NCI-H2029 treated with DMSO at 0.1 percent for 48 hours (cell line): Measurements from ENCODE around the gene CDK14.

Experiments used
- DNase-seq: peaks from one replicate; lab custom pipeline; 2025; lab: John Stamatoyannopoulos, UW

Gene CDK14

DNA sequence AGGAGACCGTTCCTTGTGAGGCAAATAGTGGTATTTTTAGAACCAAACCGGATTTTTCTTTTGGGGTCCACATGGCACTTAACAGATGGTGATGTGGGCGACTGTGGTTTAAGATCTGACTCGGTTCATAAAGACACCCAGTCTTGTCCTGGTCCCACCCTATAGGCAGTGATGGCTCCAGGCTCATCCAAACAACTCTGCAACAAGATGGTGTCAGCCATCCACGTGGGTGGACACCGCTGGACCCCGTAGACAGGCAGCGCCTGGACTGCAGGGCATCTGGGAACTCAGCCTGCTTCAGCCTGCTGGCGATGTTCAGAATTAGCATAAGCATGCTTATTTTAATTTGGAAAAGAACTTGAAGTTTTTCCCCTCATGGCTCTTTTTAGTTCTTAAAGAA lies 409.7 kb downstream of the CDK14 start:
- no peak for DNase-seq

DNA sequence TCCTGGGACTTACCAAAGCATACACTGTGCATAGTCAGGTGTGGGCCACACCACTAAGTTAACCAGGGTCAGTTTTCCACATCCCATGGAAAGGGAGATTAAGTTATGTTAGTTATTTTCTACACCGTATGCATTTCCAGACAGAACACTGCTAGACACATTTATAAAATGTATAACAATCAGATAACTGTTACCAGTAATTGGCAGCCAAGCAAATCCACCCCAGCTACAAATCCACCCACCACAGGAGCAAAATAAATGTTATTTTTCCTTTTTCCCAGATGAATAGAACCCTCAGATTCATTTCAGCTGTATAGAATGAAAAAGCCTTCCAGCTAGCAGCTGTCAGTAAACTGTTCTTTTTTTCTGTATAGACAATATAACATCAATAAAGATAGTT lies 411.2 kb downstream of the CDK14 start:
- no peak for DNase-seq

DNA sequence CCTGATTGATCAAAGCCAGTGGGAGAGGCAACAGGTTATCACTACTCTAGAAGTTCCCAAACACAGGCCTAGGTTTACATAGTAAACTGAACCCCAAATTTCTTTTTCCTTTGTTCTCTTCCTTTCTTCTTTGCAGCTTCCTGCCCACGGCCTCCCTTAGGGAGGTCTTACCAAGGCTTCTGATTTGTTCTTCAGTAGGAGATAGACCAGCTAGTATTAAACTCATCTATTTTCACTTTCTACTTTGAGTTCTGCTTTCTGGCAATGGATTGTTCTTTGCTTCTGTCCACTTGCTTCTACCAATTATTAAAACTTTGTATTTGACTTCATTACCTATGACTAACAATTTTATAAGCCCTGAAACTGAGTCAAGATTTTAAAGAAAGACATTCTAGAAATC lies 417.0 kb downstream of the CDK14 start:
- no peak for DNase-seq

DNA sequence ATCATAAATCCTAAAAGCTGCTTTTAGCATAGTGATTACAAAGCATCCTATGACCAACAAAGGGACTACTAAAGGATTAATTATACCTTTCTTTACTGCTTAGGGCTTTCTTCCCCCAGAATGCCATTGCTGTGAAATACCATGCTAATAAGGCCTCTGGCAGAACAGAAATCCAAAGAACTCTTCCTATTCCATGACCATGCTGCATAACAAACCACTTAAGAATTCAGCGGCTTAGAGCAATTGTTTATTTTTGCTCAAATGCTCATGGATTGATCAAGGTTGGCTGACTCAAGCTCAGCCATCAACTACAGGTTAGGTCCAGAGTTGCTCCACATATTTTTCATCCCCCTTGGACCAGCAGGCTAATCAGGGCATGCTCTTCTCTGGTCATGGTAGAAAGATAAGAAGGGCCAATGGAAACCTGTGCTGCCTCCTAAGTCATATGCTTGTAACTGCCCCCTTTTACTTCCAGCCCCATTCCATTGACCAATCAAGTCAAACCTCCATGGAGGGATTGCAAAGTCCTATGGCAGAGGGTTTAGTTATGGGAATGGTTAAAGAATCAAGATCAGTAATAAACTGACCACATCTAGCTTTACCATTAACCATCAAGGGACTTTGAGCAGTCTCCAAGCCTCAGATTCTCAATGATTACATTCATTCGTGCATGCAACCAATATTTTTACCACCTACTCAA lies 423.7 kb downstream of the CDK14 start:
- DNase-seq: no peak

DNA sequence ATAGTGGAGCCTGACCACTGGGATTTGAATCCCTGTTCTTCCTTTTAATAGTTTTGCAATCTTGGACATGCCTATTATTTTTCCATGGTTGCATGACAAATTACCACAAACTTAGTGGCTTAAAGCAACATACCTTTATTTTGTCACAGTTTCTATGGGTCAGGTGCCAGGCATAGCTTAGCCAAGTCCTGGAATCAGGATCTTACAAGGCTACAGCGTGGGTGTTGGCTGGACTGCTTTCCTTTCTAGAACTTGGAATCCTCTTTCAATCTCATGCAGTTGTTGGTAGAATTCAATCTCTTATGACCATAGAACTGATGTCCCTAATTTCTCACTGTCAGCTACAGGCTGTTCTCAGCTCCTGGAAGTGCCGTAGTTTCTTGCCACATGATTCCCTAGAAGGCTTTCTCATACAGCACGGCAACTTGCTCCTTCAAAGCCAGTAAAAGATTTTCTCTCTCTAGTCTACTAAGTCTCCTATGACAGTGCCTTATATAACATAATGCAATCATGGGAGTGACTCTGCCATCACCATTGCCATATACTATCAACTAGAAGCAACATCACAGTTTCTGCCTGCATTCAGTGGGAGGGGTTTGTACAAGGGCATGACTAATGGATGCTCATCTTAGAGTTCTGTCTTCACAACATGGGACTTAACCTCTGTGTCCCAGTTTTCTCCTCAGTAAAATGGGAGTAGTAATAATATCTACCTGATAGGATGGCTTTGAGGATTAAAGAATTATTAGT lies 424.7 kb downstream of the CDK14 start:
- DNase-seq: no peak

DNA sequence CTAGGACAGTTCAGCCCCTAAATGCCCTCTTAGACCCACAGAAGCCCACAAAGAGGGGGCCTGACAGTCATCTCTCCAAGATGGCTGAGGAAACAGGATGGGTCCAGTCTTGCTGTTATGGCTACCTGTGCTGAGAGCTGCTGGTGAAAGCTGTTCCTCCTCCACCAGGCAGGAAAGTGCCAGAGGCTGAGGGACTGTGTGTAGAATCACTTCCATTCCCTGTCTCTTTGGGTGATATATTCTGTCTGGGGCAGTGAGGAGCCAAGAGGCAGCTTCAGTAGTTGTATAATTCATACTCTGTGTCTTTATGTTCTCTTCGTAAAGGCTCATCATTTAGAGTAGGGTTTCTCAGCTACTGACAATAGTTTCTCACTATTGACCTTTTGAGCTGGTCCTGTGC lies 425.8 kb downstream of the CDK14 start:
- no peak for DNase-seq

DNA sequence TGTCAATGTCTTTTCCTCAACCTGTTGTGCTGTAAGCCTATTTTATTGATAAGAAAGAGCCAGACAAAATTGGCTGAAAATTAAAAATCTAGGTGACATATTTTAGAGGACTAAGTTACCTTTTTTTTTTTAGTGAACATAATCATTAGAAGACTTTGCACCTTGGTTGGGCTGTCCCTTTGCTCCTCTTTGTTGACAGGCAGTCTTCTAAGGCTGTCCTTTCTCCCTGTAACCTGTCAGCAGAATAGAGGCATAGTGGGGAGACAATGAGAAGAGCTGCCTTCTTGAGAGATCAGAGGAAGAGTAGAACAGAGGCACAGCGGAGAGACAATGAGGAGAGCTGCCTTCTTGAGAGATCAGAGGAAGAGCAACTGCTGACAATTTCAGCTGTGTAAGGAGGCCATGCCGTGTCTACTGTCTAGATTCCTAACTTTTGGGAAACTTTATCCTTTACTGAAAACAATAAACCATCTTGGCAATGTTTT lies 429.8 kb downstream of the CDK14 start:
- no peak for DNase-seq

DNA sequence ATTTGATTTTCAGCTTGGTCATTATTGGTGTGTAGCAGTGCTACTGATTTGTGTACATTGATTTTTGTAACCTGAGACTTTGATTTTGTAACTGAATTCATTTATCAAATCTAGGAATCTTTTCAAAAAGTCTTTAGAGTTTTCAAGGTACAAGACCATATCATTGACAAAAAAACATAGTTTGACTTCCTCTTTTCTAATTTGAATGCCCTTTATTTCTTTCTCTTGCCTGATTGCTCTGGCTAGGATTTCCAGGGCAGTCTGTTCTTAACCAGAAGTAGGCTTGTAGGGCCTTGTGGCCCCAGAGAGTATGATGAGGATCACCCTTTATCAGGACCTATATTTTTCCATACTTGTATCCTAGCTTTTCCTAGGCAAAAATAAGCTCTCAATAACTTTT lies 433.6 kb downstream of the CDK14 start:
- DNase-seq: no peak

DNA sequence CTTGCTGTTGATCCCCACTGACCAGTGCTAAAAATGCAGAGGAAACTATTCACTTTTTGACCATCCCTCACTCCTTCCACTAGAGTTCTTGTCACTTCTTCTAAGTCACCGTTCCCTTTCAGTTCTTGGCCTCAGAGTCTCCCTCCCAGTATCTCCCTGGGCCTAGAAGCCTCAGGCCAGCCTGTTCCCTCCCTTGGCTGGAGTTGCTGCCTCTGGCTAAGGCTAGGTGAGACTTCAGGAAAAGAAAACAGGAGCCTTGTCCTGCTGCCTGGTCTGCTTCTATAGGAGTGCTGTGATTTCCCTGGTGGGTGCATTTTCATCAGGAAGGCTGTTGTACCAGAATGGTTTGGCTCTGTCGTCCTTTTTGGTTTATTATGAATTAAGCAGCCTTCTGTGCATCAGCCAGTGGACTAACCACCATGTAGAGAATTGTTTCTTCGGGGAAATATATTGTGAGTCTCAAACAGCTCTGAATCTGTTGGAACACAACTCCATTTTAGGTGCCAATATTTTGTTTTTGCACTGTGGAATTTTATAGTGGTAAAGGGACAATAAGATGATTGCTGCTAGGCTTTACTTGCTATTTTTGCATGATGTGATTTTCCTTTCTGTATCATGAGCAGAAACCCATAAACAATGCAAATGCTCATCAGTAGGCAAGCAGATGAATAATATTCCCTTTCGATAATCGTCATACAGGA lies 434.7 kb downstream of the CDK14 start:
- DNase-seq: no peak

DNA sequence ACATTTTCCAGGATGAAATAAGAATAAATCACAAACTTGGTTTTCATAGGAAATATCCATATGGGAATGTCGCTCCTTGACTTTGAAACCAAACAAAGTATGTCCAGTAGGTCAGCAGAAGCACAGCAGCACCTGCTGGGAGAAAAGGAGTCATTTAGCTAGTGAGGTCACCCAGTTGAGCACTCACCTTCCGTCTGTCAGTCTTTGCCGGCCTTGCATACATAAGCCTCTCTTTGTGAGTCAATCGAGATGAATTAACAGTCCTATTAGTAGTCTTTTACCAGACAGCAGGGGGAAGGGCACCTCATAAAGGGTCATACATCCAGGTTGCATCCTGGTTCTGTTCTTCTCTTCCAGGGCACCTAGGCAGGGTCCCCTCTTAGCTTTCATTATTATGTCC lies 435.6 kb downstream of the CDK14 start:
- no peak for DNase-seq

DNA sequence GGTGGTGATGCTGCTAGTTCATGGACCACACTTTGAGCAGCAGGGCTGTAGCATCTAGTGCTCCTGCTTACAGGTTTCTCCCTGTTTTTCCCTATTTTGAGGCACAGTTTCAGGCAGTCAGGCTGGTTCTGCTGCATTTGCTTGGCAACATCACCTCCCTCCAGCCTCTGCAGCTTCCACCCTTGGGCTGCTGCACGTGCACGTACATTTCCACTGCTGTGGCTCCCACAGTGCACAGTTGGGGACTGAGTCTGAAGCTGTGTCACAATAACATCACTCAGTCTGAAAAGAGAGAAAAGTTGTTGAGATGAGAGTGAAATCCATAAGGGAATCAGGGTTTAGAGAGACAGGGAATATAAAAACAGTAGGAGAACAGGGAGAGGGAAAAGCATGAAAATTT lies 437.5 kb downstream of the CDK14 start:
- no peak for DNase-seq

DNA sequence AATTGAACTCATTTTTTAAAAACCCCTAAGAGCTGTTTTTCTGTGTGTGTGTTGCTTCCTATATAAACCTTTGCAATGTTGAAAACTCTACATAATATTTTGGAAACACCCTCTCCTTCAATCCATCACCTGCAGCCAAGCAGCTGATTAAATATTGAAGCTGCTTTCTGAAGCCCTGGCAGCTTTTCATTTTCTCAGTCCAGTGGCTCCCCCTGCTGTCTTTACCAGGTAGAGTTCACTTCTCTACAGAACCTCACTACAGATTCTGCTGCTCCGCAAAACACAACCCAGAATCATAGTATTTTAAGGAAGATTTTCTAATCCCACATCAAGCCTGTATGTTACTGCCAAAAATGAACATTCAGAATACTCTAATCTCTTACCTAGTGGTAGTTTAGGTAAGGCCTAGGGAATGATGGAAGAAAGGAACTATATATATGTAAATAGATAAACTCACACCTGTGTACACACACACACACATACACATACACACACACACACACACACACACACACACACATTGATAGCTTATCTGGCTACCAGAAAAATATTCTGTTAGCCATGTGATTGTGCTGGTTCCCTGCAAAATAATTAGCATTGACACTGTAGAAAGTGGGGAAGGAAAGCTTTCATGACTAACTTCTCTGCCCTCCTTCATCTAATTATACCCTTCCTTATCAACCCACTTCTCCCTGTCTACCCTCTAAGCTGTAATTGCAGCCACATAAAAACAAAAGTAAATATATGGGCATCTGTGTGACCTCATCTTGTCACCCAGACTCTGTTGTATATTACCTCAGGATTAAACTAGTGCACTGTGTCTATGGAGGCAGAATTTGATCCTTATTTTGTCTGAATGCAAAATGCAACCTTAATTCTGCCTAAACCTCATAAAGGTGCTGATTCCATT lies 438.6 kb downstream of the CDK14 start:
- peak; percentile 72 for DNase-seq

DNA sequence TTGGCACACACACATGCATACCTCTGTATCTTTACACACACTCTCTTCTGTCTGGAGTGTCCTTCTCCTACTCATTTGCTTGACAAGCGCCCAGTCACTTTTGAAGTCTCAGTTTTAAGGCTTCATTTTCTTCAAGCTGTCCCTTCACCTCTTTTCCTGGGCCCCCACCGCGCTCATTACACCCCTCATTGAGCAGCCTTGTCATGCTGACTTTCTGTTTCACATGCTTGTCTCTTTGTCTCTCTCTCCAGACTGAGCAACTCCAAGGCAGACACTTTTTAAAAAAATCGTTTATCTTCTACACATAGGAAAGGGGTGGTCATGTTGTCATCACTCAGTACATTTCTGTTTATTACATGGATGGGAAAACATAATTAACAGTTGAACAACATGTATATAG lies 442.9 kb downstream of the CDK14 start:
- DNase-seq: no peak

DNA sequence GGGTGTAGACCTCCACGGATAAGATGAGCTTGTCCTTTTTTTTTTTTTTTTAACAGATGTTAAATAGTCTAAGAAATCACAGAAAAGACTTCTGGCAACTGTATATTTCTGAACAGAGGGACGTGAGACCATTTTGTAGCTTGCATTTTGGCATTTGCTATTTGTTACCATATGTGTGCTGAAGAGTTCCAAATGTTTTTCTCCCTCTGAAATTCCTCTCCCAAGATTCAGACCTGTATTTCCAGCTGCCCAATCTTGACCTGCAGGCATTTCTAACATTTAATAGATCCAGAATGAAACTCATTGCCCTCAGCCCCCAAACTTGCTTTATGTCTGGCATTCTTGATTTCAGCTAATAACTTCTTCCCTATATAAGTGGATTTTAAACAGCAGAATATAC lies 445.0 kb downstream of the CDK14 start:
- DNase-seq: no peak

DNA sequence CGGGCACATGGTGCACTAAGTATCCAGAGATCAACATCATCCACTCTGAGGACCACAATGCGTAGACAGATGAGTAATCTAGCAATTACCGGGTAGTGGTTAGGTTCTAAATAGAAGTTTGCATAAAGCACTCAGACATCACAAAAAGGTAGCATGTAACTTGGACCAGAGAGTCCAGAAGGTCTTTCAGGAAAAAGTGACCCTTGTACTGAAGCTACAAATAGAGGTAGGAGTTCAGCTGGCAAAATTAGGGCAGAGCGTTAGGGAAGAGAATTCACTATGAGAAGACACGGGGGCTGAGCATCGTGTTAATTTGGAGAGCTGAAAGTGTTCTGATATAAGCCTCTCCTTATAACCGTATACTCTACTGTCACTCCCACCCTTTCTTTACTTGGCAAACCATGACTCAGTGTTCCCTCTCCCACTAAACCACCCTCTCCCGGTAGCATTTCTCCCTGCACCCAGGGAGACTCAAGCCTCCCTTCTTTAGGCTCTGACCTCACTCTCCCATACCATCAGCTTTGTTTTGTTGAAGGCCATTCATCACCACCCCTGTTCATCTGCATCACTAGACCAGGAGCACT lies 445.9 kb downstream of the CDK14 start:
- DNase-seq: no peak

DNA sequence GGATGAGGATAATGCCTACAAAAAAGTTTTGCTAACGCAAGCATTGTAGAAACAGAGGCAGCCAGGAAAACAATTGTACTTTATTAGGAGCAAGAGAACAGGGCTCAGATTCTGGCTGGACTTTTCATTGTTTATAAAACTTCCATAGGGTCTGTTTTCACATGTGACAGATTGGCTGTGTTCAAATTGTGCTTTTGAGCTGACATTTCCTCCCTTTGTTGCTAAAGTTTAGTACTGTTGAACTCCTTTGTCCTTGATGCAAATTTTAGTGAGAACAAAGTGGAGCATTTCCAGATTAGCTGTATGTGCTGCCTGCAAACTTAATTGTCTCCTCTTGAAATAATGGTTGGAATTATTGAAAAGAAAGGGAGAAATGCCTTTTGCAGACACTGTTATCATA lies 447.1 kb downstream of the CDK14 start:
- DNase-seq: no peak

DNA sequence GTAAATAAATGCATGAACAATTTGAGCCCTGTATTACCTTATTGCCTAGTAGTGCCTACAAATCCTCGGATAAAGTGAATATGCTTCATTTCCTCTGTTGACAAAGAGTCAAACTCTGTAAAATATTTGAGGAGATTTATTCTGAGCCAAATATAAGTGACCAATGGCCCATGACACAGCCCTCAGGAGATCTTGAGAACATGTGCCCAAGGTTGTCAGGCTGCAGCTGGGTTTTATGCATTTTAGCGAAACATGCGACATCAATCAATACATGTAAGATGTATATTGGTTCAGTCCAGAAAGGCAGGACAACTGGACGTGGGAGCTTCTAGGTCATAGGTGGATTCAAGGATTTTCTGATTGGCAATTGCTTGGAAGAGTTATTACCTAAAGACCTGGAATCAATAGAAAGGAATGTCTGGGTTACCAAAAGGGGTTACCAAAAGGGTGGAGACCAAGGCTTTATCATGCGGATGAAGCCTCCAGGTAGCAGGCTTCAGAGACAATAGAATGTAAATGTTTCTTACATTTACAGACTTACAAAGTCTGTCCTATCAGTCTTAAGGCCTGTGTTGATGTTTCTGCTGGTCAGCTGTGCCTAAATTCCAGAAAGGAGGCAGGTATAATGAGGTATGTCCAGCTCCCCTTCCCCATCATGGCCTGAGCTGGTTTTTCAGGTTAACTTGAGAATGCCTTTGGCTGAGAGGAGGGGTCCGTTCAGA lies 448.0 kb downstream of the CDK14 start:
- DNase-seq: no peak

DNA sequence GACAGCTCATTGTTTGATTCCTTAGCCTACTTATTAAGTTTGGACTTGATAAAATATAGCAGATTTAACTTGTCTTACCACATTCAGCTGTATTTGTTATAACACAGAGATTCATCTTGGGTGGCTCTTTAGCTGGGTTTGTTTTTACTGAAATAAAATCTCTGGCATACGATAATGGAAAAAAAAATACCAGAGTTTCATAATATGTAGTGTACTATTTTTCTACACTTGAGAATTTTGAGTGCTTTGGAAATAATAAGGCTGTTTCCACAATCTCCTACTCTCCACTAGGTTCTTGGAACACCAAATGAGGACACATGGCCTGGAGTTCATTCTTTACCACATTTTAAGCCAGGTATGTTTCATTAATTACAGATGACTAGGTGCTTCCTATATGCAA lies 449.5 kb downstream of the CDK14 start:
- no peak for DNase-seq

DNA sequence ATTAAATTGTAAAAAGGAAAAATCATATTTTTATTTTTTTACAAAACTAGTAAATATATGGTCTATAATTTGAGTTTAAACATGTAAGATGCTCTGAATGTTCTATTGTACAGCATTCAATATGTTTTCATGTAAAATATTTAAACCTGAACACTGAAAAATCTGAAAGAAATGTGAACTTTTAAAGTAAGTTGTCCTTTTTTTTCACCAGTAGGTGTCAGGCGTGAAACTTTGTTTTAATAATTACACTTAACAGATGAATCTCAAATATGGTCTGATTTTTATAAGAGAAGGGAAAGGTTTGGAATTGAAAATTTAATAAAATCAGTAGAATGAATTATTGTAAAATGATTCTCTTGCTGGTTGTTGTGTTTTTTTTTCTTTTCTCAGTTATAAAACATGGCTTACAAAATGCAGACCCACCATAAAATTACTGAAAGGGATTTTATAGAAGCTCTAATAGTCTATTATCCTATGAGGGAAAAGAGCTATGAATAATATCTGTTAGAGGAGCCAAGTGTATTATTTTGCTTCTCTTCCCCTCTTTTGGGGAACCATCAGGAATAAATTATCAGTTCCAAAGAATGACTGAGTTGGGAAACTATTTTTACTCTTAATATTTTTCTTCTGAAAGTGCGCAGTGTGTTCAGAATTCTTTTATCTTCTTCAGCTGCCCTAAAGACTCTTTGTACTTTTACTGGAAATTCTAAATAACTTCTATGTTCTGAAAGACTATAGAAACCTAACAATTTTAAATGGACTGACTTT lies 450.4 kb downstream of the CDK14 start:
- DNase-seq: no peak

DNA sequence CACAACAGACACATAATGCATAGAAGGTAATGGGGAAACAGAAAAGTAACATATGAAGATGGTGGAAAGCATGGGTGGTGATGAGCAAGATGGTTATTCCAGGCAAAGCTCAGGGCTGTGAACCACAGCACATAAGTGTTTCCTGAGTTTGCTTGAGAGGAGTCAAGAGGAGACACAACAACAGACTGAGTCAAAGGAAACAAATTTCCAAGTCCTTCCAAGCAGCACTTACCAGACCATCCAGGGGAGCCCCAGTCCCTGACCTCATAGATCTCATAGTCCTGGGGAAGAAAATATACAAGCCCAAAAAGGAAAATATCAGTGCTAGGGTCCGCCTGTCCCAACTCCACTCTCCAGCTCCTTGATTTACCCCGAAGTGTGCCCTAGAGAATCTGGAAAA lies 451.5 kb downstream of the CDK14 start:
- DNase-seq: no peak
